ENCODE data around the gene CFAP299.

GRCh38 chr4:80321341-80321740 is 14.2 kb upstream of the CFAP299 start:
- TF ChIP-seq, protein P1, sequence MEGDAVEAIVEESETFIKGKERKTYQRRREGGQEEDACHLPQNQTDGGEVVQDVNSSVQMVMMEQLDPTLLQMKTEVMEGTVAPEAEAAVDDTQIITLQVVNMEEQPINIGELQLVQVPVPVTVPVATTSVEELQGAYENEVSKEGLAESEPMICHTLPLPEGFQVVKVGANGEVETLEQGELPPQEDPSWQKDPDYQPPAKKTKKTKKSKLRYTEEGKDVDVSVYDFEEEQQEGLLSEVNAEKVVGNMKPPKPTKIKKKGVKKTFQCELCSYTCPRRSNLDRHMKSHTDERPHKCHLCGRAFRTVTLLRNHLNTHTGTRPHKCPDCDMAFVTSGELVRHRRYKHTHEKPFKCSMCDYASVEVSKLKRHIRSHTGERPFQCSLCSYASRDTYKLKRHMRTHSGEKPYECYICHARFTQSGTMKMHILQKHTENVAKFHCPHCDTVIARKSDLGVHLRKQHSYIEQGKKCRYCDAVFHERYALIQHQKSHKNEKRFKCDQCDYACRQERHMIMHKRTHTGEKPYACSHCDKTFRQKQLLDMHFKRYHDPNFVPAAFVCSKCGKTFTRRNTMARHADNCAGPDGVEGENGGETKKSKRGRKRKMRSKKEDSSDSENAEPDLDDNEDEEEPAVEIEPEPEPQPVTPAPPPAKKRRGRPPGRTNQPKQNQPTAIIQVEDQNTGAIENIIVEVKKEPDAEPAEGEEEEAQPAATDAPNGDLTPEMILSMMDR (IDR thresholded peaks at IDR 0.05; ENCODE audit: extremely low read depth in 1 of 2, insufficient read depth in 1 of 2, low read depth in 1 of 2, low read length in 2 of 2): no peak
- TF ChIP-seq EZH2 (IDR thresholded peaks at IDR 0.05; ENCODE audit: borderline replicate concordance, low read depth, low read length, severe bottlenecking) (no peak), POLR2A (IDR thresholded peaks at IDR 0.05; ENCODE audit: low read depth, low read length) (no peak)

Data from endothelial cell of umbilical vein (primary cell).